ENCODE data around the gene FUT1. TPM values are rescaled to one million over a fixed set of nuclear protein-coding genes. Genes with fewer than 3 reads are reported as not detected.

Gene FUT1
- total RNA-seq, 4 donors from 2014 or later: 0.27 to 1.00 (median 0.58) TPM

GRCh38 chr19:48797103-48797502 is 44.7 kb upstream of the FUT1 start:
- DNase-seq: no peak
- Histone ChIP-seq H3K4me1 (peaks cover 0 to 20% (median 12%) of the 10 kb centered on the region in 4 donors), H3K27ac (no peak overlapping the region), H3K4me3 (no peak overlapping the region), H3K36me3 (no peaks in the 10 kb centered on the region), H3K27me3 (no peaks in the 10 kb centered on the region), H3K9me3 (no peaks in the 10 kb centered on the region)
- 81% methylated on average over 7 of the region's 7 CpGs; no CpG with 5 or more reads in 1 of the 2 donors for WGBS, 2 donors (ENCODE audit: low coverage in 1 of 2)
- intact Hi-C loops (cut with DNase I; ENCODE audit: low total_unique reads): loop anchor here (10.0 kb wide), 1 partner anchor 178 kb away; no protein-coding TSS in a partner anchor
- TF ChIP-seq, protein P1, sequence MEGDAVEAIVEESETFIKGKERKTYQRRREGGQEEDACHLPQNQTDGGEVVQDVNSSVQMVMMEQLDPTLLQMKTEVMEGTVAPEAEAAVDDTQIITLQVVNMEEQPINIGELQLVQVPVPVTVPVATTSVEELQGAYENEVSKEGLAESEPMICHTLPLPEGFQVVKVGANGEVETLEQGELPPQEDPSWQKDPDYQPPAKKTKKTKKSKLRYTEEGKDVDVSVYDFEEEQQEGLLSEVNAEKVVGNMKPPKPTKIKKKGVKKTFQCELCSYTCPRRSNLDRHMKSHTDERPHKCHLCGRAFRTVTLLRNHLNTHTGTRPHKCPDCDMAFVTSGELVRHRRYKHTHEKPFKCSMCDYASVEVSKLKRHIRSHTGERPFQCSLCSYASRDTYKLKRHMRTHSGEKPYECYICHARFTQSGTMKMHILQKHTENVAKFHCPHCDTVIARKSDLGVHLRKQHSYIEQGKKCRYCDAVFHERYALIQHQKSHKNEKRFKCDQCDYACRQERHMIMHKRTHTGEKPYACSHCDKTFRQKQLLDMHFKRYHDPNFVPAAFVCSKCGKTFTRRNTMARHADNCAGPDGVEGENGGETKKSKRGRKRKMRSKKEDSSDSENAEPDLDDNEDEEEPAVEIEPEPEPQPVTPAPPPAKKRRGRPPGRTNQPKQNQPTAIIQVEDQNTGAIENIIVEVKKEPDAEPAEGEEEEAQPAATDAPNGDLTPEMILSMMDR (IDR thresholded peaks at IDR 0.05): no peak
- TF ChIP-seq POLR2AphosphoS5 (IDR thresholded peaks at IDR 0.05): no peak
- TF ChIP-seq EP300 (IDR thresholded peaks at IDR 0.05; ENCODE audit: low read depth): no peak
- no peak for TF ChIP-seq POLR2A (IDR thresholded peaks at IDR 0.05)
- in situ Hi-C loops (cut with MboI; ENCODE audit: low pct_ligation_motif_present in 1 of 4, low pct_unique_long_range_greater_than_20kb in 1 of 4, low sequenced_read_pairs in 3 of 4): no loop called here

GRCh38 chr19:48796298-48797083 is 44.0 kb upstream of the FUT1 start:
- in situ Hi-C loops (cut with MboI; ENCODE audit: low pct_ligation_motif_present in 1 of 4, low pct_unique_long_range_greater_than_20kb in 1 of 4, low sequenced_read_pairs in 3 of 4): no loop called here
- intact Hi-C loops (cut with DNase I; ENCODE audit: low total_unique reads): loop anchor here (10.0 kb wide), 1 partner anchor 178 kb away; no protein-coding TSS in a partner anchor
- DNase-seq: no peak
- Histone ChIP-seq H3K36me3 (no peaks in the 10 kb centered on the region), H3K27me3 (no peaks in the 10 kb centered on the region), H3K4me1 (peaks cover 0 to 15% (median 10%) of the 10 kb centered on the region in 4 donors), H3K4me3 (no peak overlapping the region), H3K27ac (peak overlapping the region; percentile 72 to 88 (median 78)), H3K9me3 (no peaks in the 10 kb centered on the region)
- TF ChIP-seq POLR2AphosphoS5 (IDR thresholded peaks at IDR 0.05) (no peak), POLR2A (IDR thresholded peaks at IDR 0.05) (no peak), EP300 (IDR thresholded peaks at IDR 0.05; ENCODE audit: low read depth) (no peak)
- TF ChIP-seq, protein P1 (IDR thresholded peaks at IDR 0.05): no peak
- WGBS, 2 donors (ENCODE audit: low coverage in 1 of 2): 91% methylated on average over 14 of the region's 20 CpGs; no CpG with 5 or more reads in 1 of the 2 donors

- H3K4me3 ChIP-seq: no peak overlapping the region
Observed at GRCh38 chr19:48795685-48796070, 43.2 kb upstream of the FUT1 start.

More at GRCh38 chr19:48795685-48796070, 43.2 kb upstream of the FUT1 start:
- Histone ChIP-seq H3K36me3 (no peaks in the 10 kb centered on the region), H3K27me3 (no peaks in the 10 kb centered on the region), H3K9me3 (no peaks in the 10 kb centered on the region), H3K27ac (peak overlapping the region; percentile 72 to 88 (median 78)), H3K4me1 (peaks cover 0 to 15% (median 10%) of the 10 kb centered on the region in 4 donors)
- 56% methylated on average over 2 of the region's 2 CpGs; no CpG with 5 or more reads in 1 of the 2 donors for WGBS, 2 donors (ENCODE audit: low coverage in 1 of 2)
- in situ Hi-C loops (cut with MboI; ENCODE audit: low pct_ligation_motif_present in 1 of 4, low pct_unique_long_range_greater_than_20kb in 1 of 4, low sequenced_read_pairs in 3 of 4): no loop called here
- intact Hi-C loops (cut with DNase I; ENCODE audit: low total_unique reads): loop anchor here (2.0 to 10.0 kb wide), 2 partner anchors 41 to 179 kb away; partner anchors contain the start of gene HSD17B14
- peak; percentile 29 for DNase-seq
- TF ChIP-seq EP300 (IDR thresholded peaks at IDR 0.05; ENCODE audit: low read depth): no peak
- TF ChIP-seq, protein P1 (IDR thresholded peaks at IDR 0.05): no peak
- no peak for TF ChIP-seq POLR2A (IDR thresholded peaks at IDR 0.05)
- no peak for TF ChIP-seq POLR2AphosphoS5 (IDR thresholded peaks at IDR 0.05)
